Anterior cingulate cortex (tissue), 58 donors: ENCODE results near the gene TRIM38.

Experiments used
- DNase-seq, 58 donors: peaks; one replicate each; lab custom pipeline; 2025; lab: John Stamatoyannopoulos, UW

The TRIM38 gene

GRCh38 chr6:26024651-26025046 lies 62.0 kb downstream of the TRIM38 start:
- no peak for DNase-seq

- no peak for DNase-seq
These were observed 62.7 kb downstream of the TRIM38 start for GRCh38 chr6:26025047-26025893.

GRCh38 chr6:26025894-26026832 lies 63.6 kb downstream of the TRIM38 start:
- peak; percentile 2 to 89 (median 74) for DNase-seq

- peak in 57 of 58 donors; percentile 14 to 85 (median 68) for DNase-seq
These were observed 64.4 kb downstream of the TRIM38 start for GRCh38 chr6:26026833-26027490.

- DNase-seq, result no peak
These were observed 65.0 kb downstream of the TRIM38 start for GRCh38 chr6:26027491-26028211.

- DNase-seq, result no peak
These were observed 65.7 kb downstream of the TRIM38 start for GRCh38 chr6:26028212-26028745.

GRCh38 chr6:26028746-26029569 lies 66.4 kb downstream of the TRIM38 start:
- DNase-seq, result no peak

- DNase-seq, result no peak
These were observed 66.9 kb downstream of the TRIM38 start for GRCh38 chr6:26029570-26029856.

GRCh38 chr6:26029857-26030653 lies 67.5 kb downstream of the TRIM38 start:
- no peak for DNase-seq

GRCh38 chr6:26030716-26031115 lies 68.1 kb downstream of the TRIM38 start:
- DNase-seq, result no peak

GRCh38 chr6:26031151-26031594 lies 68.6 kb downstream of the TRIM38 start:
- DNase-seq, result no peak

- peak; percentile 7 to 91 (median 68) for DNase-seq
These were observed 69.2 kb downstream of the TRIM38 start for GRCh38 chr6:26031595-26032339.

GRCh38 chr6:26032340-26033084 lies 69.9 kb downstream of the TRIM38 start:
- peak in 3 of 58 donors; percentile 2 to 29 (median 4) for DNase-seq

GRCh38 chr6:26033085-26033940 lies 70.7 kb downstream of the TRIM38 start:
- DNase-seq, result peak in 52 of 58 donors; percentile 5 to 88 (median 42)

GRCh38 chr6:26033941-26034354 lies 71.3 kb downstream of the TRIM38 start:
- peak in 9 of 58 donors; percentile 2 to 60 (median 27) for DNase-seq

- DNase-seq, result no peak
These were observed 72.3 kb downstream of the TRIM38 start for GRCh38 chr6:26034905-26035304.
